T-helper 1 cell (primary cell): Measurements from ENCODE around the gene ATG4A.

ENCODE experiments used
- DNase-seq, 5 donors: peaks; one replicate each; pipeline ENCODE4 v3.0.0-alpha.2; 2012 to 2020

The ATG4A gene

GRCh38 chrX:108123591-108124366, 32.2 kb downstream of the ATG4A start:
- no peak for DNase-seq

- no peak for DNase-seq
Observed at GRCh38 chrX:108126661-108127060, 35.1 kb downstream of the ATG4A start.

GRCh38 chrX:108127152-108127551, 35.6 kb downstream of the ATG4A start:
- no peak for DNase-seq

GRCh38 chrX:108130889-108131288, 39.3 kb downstream of the ATG4A start:
- DNase-seq: no peak

GRCh38 chrX:108131471-108131870, 39.9 kb downstream of the ATG4A start:
- DNase-seq: no peak

GRCh38 chrX:108132034-108132433, 40.5 kb downstream of the ATG4A start:
- no peak for DNase-seq

GRCh38 chrX:108132876-108133275, 41.3 kb downstream of the ATG4A start:
- DNase-seq: no peak

- DNase-seq: no peak
Observed at GRCh38 chrX:108134724-108135123, 43.1 kb downstream of the ATG4A start.

- DNase-seq: peak in 1 of 5 donors; percentile 3
Observed at GRCh38 chrX:108138814-108139702, 47.5 kb downstream of the ATG4A start.

GRCh38 chrX:108148524-108148923, 56.9 kb downstream of the ATG4A start:
- peak in 1 of 5 donors; percentile 25 for DNase-seq

- no peak for DNase-seq
Observed at GRCh38 chrX:108156082-108156481, 64.5 kb downstream of the ATG4A start.

GRCh38 chrX:108156934-108157466, 65.4 kb downstream of the ATG4A start:
- DNase-seq: no peak

GRCh38 chrX:108157628-108158027, 66.0 kb downstream of the ATG4A start:
- no peak for DNase-seq

- DNase-seq: no peak
Observed at GRCh38 chrX:108159028-108159670, 67.6 kb downstream of the ATG4A start.

GRCh38 chrX:108160309-108160708, 68.7 kb downstream of the ATG4A start:
- DNase-seq: no peak

GRCh38 chrX:108162265-108162664, 70.7 kb downstream of the ATG4A start:
- DNase-seq: no peak

GRCh38 chrX:108163333-108164082, 71.9 kb downstream of the ATG4A start:
- no peak for DNase-seq

GRCh38 chrX:108165383-108166111, 74.0 kb downstream of the ATG4A start:
- DNase-seq: no peak

GRCh38 chrX:108167211-108167872, 75.8 kb downstream of the ATG4A start:
- no peak for DNase-seq

- DNase-seq: no peak
Observed at GRCh38 chrX:108168961-108169740, 77.6 kb downstream of the ATG4A start.
